Activated CD4-positive, alpha-beta T cell treated with anti-CD3 and anti-CD28 coated beads for 24 hours (primary cell): ENCODE measurements around the gene B4GALT5.

Source experiments
- DNase-seq, 2 donors: peaks; one replicate each; pipeline ENCODE4 v3.0.0-alpha.2; 2020; ENCODE audit warnings: low read depth in 2 of 2

The B4GALT5 gene

DNA sequence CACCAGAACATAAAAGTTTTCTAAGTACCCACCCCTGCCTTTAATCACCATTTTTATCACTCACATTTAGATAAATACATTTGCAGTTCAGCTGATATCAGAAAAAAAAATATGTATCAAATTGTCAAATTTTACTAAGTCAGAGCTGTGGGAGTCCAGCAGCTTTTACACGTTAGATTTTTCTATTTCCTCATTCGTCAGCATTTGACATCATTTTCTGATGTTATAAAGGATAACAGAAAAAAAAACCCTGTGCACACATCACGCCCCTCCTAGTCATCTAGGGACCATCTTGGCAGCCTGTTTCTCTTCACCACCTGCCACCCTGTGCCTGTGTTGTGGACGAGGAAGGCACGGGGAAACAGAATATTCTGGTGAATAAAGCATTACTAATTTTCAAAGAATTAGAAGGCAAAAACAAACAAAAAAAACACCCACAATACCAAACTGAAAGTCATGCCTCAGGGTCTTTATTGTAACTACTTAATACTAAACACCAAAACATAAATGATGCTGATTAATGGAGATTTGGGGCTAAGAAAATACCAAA lies 12.4 kb downstream of the B4GALT5 start:
- no peak for DNase-seq

GRCh38 chr20:49700411-49701185 lies 13.1 kb downstream of the B4GALT5 start:
- DNase-seq: no peak

DNA sequence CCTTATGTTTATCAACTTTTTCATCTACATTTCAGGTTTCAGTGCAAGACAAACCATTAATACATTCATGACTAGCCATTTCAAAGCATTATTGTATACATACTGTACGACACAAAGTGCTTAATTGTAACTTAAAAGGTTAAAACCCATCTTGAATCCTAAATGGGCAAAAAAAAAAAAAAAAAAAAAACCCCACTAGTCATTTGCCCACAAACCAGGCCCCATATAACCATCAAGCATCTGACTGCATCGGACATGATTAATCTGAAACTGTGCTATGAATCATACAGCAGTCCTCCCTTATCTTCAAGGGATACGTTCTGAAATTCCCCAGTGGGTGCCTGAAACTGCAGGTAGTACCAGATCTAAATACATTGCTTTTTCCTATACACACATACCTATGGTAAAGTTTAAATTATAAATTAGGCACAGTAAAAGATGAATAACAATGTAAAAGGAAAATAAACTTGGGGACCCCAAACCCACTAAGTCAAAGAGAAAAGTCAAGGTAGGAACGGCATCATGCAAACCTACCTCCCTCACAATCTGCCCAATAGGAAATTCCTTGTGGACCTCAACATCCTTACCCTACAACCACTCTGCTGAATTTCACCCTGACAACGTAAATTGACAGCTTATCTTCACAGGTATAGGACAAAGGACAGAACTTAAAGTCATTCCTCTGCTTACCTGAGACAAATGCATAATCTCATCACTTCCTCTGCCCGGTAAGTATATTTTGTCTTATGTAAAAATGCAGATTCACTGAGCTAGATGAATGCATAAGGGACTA lies 14.3 kb downstream of the B4GALT5 start:
- no peak for DNase-seq

DNA sequence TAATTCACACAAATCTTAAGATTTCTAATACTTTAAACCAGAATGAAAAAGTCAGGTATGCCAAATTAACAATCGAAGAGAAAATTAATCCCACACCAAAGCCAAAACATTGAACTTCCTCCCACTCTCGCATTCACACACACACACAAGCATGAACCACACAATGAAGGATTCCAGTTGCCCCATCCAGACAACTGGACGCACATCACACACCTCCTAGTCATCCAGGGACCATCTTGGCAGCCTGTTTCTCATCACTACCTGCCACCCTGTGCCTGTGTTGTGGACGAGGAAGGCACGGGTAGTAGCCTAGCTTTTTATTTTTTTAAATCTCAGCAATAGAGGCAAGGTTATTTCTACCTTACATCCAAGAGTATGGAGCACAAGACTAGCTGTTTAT lies 15.2 kb downstream of the B4GALT5 start:
- no peak for DNase-seq

GRCh38 chr20:49697071-49697470 lies 16.6 kb downstream of the B4GALT5 start:
- no peak for DNase-seq

- no peak for DNase-seq
These were observed 17.1 kb downstream of the B4GALT5 start for GRCh38 chr20:49696594-49696993.

DNA sequence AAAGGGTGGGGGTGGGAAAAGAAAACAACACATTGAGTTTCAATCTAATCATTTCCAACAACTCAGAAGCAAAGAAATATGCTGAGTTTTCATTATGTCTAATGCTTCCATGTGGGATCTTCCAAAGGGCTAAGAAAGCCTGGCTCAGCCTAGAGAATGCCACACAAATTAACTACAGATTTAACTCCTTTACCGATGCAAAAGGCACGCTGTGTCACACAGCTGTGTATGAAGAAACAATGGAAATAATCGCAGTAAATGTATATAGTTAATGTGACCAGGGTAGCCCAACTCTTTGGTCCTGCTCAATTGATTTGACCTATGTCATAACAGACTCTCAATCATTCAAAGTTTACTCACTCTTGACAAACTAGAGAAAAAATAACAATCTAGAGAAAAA lies 17.8 kb downstream of the B4GALT5 start:
- DNase-seq: no peak

DNA sequence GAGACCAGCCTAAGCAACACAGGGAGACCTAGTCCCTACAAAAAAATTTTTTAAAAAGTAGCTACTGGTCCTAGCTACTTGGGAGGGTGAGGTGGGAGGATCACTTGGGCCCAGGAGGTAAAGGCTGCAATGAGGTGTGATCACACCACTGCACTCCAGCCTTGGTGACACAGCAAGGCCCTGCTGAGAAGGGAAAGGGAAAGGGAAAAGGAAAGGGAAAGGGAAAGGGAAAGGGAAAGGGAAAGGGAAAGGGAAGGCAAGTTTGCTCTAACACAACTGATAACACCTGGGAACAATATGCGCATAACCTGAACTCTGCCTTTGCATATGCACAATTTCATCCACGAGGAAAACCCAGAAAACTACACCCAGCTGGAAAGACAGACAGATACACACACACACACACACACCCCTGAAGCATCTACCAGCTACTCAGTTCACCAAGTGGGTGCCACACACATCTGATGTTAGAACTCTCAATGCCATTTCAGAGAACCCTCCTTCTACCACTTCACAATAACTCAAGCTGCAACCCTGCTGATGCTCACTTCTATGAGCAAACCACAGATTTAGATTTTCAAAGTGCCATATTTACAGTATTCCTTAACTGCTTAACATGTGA lies 19.1 kb downstream of the B4GALT5 start:
- no peak for DNase-seq

DNA sequence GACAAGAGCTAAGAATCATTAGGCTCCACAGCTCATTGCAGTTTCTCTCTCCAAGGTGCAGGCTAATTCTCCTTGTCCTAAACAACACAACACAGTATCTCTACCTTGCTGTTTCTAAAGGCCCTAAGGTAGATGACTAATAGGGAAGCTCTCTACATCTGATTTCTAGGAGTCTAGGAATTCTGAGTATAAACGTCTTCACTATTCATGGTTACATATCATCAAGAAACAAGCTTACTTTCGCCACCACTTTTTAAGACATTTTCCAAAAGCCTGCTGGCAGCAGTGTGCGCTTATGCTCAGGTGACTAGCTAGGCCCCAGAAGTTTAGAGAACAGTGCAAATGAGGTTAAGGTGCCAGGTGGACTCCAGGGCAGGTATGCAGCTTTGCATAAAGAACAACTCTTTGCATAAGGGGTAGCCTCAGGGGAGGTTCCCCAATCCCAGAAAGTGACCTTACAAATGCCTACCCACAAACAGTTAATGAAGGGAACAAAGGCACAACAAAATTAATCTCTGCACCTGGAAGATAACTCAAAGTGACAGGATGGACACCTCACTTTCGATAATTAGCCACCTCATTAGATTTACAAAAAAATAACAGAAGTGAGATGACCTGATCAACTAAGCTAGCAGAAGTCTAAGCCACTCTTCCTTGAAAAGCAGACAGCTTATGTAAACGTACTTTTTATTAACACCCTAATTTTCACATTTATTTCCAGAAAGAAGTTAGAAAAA lies 20.1 kb downstream of the B4GALT5 start:
- DNase-seq: no peak

DNA sequence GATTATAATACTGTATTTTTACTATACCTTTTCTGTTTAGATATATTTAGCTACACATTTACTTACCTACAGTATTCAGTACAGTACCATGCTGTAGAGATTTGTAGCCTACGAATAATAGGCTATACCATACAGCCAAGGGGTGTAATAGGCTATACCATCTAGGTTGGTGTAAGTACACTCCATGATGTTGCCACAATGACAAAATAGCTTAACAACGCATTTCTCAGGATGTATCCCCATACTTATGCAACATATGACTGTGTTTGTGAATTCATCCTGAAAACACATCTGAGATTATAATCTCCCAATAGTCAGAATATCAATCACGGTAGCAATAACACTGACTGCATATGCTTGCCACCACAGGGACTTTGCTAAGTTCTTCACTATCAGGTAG lies 20.7 kb downstream of the B4GALT5 start:
- DNase-seq: no peak

DNA sequence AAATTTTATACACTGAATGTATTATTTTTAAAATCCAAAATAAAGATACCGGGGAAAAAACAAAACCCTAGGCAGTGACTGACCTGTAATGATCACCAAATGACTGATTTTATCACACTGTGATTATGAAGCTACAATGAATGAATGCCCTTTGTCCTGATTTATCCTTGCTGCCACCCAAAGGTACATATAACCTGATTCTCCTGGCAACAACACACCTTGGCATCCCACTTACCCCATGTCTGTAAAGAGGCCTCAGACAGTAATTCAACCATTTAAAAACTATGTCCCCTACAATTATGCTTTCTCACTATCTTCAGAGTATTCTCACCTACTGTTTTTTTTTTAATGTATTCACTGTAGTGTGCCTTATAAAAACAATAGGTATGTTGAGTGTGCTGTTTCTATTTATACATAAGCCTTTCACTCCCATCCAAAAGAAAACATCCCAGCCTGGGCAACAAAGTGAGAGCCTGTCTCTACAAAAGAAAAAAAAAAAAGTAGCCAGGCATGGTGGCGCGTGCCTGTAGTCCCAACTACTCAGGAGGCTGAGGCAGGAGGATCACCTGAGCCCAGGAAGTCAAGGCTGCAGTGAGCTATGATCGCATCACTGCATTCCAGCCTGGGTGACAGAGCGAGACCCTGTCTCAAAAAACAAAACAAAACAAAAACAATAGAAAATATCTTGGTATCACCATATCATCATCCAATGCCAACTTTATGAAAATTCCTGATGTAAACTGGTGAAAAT lies 21.7 kb downstream of the B4GALT5 start:
- no peak for DNase-seq

DNA sequence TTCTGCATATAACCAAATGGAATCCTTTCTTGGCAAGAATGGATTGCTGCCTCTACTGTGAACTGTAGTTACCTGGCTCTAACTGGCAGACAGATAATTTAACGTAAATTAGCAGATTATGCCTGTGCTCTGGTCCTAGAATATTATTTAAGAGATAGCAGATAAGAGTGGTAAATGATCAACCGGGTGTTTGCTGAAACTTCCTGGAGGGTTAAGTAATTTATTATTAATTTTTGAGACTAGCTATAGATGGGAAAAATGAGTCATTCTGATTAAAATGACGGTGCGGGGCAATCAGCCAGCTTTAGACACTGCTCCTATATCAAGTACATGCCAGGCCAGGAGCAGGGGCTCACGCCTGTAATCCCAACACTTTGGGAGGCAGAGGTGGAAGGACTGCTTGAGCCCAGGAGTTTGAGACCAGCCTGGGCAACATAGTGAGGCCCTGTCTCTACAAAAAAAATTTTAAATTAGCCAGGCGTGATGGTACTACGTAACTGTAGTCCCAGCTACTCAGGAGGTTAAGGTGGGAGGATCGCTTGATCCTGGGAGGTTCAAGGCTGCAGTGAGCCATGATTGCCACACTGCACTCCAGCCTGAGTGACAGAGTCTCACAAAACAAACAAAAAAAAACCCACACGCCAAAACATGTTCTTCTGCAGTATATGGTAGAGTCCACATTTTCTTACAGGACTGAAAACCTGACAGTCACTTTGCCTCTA lies 22.6 kb downstream of the B4GALT5 start:
- no peak for DNase-seq

DNA sequence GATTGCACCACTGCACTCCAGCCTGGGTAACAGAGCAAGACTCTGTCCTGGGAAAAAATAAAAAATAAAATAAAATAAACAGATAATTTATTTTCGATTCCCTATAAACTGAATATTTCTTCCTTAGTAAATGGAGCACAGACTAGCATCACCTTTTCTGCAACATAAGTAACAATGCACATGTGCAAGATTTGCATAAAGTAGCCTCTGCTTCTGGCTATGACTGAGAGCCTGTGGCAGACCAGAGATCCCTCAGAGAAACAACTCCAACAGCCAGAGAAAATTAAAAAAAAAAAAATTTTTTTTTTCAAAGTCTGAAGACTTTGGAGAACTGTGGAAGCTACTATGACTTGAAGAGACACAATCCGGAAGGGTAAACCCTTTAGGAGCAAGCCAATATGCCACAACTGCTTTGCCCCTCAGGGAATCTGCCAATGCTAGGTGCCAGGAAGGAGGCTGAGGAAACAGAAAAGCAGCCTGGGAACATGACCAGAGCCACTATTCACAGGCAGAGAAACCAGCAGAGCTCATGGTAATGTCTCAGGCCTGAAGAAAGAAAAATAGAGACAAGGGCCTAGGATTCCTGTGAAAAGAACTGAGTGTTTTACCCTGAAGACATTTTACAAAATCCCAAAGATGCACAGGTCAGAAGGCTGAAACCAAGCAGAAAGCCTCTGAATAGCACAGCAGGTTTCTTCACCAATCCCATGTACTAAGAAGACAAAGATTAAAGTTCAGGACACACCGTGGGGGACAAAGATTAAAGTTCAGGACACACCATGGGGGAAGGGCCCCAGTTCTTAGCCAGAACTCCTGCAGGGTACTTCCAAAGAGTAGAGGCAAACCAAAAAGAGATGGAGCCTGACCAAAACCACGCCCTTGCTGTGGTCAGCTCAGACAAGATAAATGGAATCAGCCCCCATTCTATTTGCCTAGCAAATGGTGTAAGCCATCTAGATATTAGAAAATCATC lies 25.8 kb downstream of the B4GALT5 start:
- DNase-seq: no peak

DNA sequence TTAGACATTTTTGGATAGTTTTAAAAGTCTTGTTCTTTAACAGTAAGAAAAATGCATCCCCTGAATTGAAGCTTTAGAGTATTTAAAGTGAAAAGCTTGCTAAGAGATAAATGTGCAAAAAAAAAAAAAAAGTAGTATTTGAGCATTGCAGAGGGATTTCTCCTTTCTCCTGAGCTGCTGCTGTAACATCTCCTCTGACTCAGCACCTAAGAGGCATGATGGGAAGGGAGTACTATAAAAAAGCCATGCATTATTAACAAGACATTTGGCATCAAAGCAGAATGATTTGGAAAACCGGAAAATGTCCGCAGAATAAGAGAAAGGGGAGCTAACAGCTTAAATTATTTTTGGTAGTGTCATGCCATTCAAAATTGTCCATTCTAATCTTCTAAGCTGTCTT lies 27.9 kb downstream of the B4GALT5 start:
- no peak for DNase-seq

DNA sequence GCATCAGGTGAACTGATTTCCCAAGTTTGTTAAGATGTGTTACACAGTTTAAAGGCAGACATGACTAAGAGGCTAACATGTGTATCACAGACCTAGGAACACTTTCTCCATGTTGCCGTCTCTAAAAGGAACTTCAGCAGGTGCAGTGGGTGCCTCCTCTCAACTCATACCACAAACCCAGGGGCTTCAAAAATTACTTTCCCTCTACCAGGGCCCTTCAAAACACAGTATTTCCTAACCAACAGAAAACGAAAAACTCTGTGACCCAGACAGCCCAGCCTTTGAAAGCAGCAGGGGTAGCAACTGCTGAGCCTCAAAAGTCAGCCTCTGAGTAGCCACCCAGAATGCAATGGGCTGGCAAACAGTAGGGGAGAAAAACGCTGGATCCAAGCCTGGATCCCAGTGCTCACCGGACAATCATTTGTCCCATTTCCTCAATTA lies 28.5 kb downstream of the B4GALT5 start:
- DNase-seq: no peak

GRCh38 chr20:49684335-49684997 lies 29.2 kb downstream of the B4GALT5 start:
- no peak for DNase-seq

DNA sequence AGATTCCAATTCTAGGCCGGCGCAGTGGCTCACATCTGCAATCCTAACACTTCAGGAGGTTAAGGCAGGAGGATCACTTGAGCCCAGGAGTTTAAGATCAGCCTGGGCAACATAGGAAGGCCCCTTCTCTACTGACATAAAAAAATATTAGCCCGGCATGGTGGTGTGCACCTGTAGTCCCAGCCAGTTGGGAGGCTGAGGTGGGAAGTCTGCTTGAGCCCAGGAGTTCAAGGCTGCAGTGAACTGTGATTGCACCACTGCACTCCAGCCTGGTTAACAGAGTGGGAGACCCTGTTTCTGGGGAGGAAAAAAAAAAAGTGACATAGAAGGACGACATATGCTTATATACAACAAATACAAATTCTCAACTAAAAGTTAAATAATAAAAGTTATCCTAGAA lies 30.9 kb downstream of the B4GALT5 start:
- no peak for DNase-seq

DNA sequence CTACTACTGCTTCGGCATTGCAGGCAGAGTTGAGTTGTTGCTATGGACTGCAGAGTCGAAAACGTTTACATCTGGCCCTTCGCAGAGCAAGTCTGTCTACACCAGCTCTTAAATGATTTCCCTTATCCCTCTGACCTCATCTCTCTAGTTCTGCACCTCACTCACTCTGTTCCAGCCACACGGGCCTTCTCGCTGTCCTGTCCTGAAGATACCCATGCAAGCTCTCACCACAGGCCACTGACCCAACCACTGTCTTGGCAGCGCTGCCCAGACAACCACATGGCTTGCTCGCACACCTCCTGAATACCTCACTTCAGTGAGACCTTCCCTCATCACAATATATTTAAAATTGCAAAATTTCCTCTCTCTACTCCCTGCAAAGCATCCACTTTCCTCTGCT lies 31.4 kb downstream of the B4GALT5 start:
- DNase-seq: no peak

DNA sequence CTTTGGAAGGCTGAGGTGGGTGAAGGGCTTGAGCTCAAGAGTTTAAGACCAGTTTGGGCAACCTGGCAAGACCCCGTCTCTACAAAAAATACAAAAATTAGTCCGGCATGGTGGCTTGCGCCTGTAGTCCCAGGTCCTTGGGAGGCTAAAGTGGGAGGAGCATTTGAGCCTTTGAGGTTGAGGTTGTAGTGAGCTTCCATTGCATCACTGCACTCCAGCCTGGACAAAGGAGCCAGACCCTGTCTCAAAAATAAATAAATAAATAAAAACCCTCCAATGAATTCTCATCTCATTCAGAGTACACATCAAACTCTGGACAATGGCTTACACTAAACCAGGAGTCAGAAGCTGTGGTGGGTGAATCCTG lies 31.8 kb downstream of the B4GALT5 start:
- no peak for DNase-seq
